Fibroblast of skin of left biceps (primary cell): ENCODE data around the gene SOCS6.
"Not testable (repeated sequence)": the region's sequence is repeated elsewhere in the genome, so short reads cannot be mapped to it uniquely, and the experiment has no call there.

Experiments used
- DNase-seq, 2 experiments: peaks; one replicate each; pipeline ENCODE4 v3.0.0-alpha.2; 2013; ENCODE audit warnings: low read depth in 2 of 2

Gene SOCS6

GRCh38 chr18:70288851-70289328, at the start of gene SOCS6:
SOCS6 (plus strand) TSS chr18:70289045; CDS start chr18:70324669, 35,624 bp downstream.
- DNase-seq: peak; percentile 20 to 44

- no peak for DNase-seq
Measured at GRCh38 chr18:70243131-70243929, 45.5 kb upstream of the SOCS6 start.

GRCh38 chr18:70246061-70246466, 42.8 kb upstream of the SOCS6 start:
- no peak for DNase-seq

- no peak for DNase-seq
Measured at GRCh38 chr18:70249118-70249517, 39.7 kb upstream of the SOCS6 start.

GRCh38 chr18:70249861-70250260, 39.0 kb upstream of the SOCS6 start:
- DNase-seq: not testable (repeated sequence)

- no peak for DNase-seq
Measured at GRCh38 chr18:70250781-70251180, 38.1 kb upstream of the SOCS6 start.

- DNase-seq: no peak
Measured at GRCh38 chr18:70256184-70256583, 32.7 kb upstream of the SOCS6 start.

GRCh38 chr18:70256994-70257393, 31.9 kb upstream of the SOCS6 start:
- DNase-seq: no peak

GRCh38 chr18:70258243-70258642, 30.6 kb upstream of the SOCS6 start:
- DNase-seq: no peak

- no peak for DNase-seq
Measured at GRCh38 chr18:70260683-70261082, 28.2 kb upstream of the SOCS6 start.

GRCh38 chr18:70261141-70261788, 27.6 kb upstream of the SOCS6 start:
- DNase-seq: no peak

- DNase-seq: no peak
Measured at GRCh38 chr18:70263336-70263735, 25.5 kb upstream of the SOCS6 start.

- no peak for DNase-seq
Measured at GRCh38 chr18:70271742-70272141, 17.1 kb upstream of the SOCS6 start.

GRCh38 chr18:70273021-70273420, 15.8 kb upstream of the SOCS6 start:
- no peak for DNase-seq

GRCh38 chr18:70276416-70277191, 12.2 kb upstream of the SOCS6 start:
- DNase-seq: no peak

- DNase-seq: no peak
Measured at GRCh38 chr18:70279470-70279869, 9.4 kb upstream of the SOCS6 start.

GRCh38 chr18:70280007-70280925, 8.6 kb upstream of the SOCS6 start:
- DNase-seq: no peak

GRCh38 chr18:70284976-70285620, 3.7 kb upstream of the SOCS6 start:
- DNase-seq: no peak

- DNase-seq: no peak
Measured at GRCh38 chr18:70287731-70288130, 1.1 kb upstream of the SOCS6 start.

- no peak for DNase-seq
Measured at GRCh38 chr18:70288171-70288850, 534 bp upstream of the SOCS6 start.
